ENCODE results near the gene AVPR1B.

Gene AVPR1B

DNA sequence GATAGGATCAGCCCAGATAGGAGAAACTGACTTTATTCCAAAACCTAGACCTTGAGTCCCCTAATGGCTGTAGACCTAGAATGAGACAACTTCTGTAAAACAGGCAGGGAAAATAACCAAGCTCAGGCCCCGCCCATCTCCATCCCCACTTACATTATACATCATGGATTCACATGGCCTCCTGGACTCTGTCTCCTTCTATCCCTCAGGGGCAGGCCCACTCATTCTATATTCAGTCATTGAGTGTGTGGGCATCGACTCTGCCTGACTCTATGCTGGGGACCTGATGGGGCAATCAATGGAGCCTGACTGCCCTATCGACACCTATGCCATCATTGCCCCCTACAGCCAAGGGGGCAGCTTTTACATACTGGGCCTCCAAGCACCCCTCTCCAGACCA is 6.4 kb downstream of the AVPR1B start:
- H3K27me3 ChIP-seq (replicated peaks; ENCODE audit: control insufficient read depth, insufficient read depth, low read length): peaks cover 5% of the 10 kb centered on the region
- no peak for DNase-seq (ENCODE audit: extremely low read depth, insufficient read length)
- no peak overlapping the region for H3K4me3 ChIP-seq (replicated peaks; ENCODE audit: low read depth, low read length)
- TF ChIP-seq, protein P1, sequence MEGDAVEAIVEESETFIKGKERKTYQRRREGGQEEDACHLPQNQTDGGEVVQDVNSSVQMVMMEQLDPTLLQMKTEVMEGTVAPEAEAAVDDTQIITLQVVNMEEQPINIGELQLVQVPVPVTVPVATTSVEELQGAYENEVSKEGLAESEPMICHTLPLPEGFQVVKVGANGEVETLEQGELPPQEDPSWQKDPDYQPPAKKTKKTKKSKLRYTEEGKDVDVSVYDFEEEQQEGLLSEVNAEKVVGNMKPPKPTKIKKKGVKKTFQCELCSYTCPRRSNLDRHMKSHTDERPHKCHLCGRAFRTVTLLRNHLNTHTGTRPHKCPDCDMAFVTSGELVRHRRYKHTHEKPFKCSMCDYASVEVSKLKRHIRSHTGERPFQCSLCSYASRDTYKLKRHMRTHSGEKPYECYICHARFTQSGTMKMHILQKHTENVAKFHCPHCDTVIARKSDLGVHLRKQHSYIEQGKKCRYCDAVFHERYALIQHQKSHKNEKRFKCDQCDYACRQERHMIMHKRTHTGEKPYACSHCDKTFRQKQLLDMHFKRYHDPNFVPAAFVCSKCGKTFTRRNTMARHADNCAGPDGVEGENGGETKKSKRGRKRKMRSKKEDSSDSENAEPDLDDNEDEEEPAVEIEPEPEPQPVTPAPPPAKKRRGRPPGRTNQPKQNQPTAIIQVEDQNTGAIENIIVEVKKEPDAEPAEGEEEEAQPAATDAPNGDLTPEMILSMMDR (IDR thresholded peaks at IDR 0.05; ENCODE audit: insufficient read depth, low read length, poor library complexity, severe bottlenecking): no peak
- H3K36me3 ChIP-seq (ENCODE audit: control insufficient read depth, insufficient read depth, low read length): no peaks in the 10 kb centered on the region

DNA sequence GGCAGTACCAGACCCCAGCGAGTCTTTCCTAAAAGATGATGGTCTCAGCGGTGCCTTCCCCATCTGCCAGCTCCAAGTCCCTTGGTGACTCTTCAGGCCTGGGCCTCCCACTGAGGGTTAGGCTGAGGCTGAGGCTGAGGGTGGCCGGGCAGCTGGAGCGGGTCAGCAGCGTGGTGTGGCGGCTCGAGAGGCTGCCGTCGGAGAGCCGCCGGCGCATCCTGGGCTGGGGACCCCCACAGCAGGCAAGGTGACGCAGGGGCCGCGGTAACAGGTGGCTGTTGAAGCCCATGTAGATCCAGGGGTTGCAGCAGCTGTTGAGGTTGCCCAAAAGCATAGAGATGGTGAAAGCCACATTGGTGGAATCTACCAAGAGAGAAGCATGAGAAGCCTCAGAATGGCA is 7.0 kb downstream of the AVPR1B start:
- H3K4me3 ChIP-seq (replicated peaks; ENCODE audit: low read depth, low read length): no peak overlapping the region

DNA sequence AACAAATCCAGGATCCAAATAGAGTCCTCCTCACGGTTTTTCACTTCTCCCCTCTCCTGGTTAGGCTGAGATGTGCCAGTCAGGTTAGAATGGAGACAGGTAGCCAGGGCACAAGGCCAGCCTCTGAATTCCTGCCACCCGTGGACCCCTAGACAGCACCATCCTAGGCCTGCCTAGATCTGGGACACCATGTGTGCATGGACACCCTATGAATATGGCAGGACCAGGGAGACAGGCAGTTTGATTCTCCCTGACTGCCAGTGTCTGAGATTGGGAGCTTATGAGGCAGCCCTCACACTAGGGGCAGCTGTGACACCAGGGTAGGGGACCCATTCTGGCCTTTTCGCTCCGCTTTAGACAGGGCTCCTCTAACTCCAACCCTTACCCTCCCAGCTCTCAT is 7.5 kb downstream of the AVPR1B start:
- TF ChIP-seq, protein P1 (IDR thresholded peaks at IDR 0.05; ENCODE audit: insufficient read depth, low read length, poor library complexity, severe bottlenecking): no peak
- H3K36me3 ChIP-seq (ENCODE audit: control insufficient read depth, insufficient read depth, low read length): no peaks in the 10 kb centered on the region
- peaks cover 5% of the 10 kb centered on the region for H3K27me3 ChIP-seq (replicated peaks; ENCODE audit: control insufficient read depth, insufficient read depth, low read length)
- no peak for DNase-seq (ENCODE audit: extremely low read depth, insufficient read length)
- H3K4me3 ChIP-seq (replicated peaks; ENCODE audit: low read depth, low read length): no peak overlapping the region

More for the DNA sequence above, 7.0 kb downstream of the AVPR1B start:
- Histone ChIP-seq H3K27me3 (replicated peaks; ENCODE audit: control insufficient read depth, insufficient read depth, low read length) (peaks cover 5% of the 10 kb centered on the region), H3K36me3 (ENCODE audit: control insufficient read depth, insufficient read depth, low read length) (no peaks in the 10 kb centered on the region)
- DNase-seq (ENCODE audit: extremely low read depth, insufficient read length): no peak
- TF ChIP-seq, protein P1 (IDR thresholded peaks at IDR 0.05; ENCODE audit: insufficient read depth, low read length, poor library complexity, severe bottlenecking): no peak

DNA sequence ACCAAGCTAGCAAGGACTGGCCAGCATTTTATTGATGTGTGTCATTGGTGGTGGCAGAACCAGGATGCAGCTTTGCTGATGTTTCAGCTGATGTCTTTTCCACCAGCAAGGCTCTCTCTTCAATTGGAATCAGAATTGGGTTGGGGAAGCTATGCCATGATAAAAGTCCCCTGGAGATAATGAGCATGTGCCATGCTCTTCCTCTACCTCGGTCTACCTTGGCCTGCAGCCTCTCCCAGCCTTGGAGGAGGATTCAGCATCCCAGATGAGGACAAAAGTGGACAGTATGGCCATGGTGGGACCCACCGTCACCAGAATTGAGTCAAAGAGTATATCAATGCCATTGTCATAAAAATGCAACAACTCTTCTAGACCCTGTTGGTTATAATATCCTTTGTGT is 8.6 kb downstream of the AVPR1B start:
- Histone ChIP-seq H3K36me3 (ENCODE audit: control insufficient read depth, insufficient read depth, low read length) (no peaks in the 10 kb centered on the region), H3K27me3 (replicated peaks; ENCODE audit: control insufficient read depth, insufficient read depth, low read length) (peaks cover 5% of the 10 kb centered on the region), H3K4me3 (replicated peaks; ENCODE audit: low read depth, low read length) (no peak overlapping the region)
- TF ChIP-seq, protein P1 (IDR thresholded peaks at IDR 0.05; ENCODE audit: insufficient read depth, low read length, poor library complexity, severe bottlenecking): no peak
- no peak for DNase-seq (ENCODE audit: extremely low read depth, insufficient read length)

DNA sequence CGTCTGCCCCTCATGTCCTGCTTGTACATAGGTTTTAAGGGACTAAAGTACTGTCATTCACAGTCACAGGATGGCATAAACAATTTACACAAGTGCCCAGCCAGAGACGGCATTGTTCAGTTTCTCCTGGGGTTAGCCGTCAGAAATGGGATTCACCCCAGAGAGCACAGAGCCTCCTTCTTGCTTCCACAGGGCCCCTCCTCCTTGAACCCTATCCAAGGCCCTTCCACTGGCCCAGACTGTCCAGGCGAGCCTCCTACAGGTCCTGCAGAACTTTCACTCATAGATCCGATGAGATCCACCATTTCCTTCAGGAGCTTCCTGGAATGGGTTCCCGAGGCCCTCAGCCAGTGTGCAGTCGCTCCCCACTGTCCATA is 10.0 kb downstream of the AVPR1B start:
- H3K36me3 ChIP-seq (ENCODE audit: control insufficient read depth, insufficient read depth, low read length): no peaks in the 10 kb centered on the region
- peaks cover 5% of the 10 kb centered on the region for H3K27me3 ChIP-seq (replicated peaks; ENCODE audit: control insufficient read depth, insufficient read depth, low read length)
- no peak for DNase-seq (ENCODE audit: extremely low read depth, insufficient read length)
- H3K4me3 ChIP-seq (replicated peaks; ENCODE audit: low read depth, low read length): no peak overlapping the region
- TF ChIP-seq, protein P1 (IDR thresholded peaks at IDR 0.05; ENCODE audit: insufficient read depth, low read length, poor library complexity, severe bottlenecking): no peak
